WERI-Rb-1 (cell line): ENCODE data around the gene ENDOU.

Source experiments
- DNase-seq: peaks from one replicate; pipeline ENCODE4 v3.0.0-alpha.2; 2020
- H3K27ac ChIP-seq: fragments of 250-450 bp; sonication (Bioruptor Pico); 2 replicates; pipeline ENCODE4 v1.5.1; 2020; ENCODE audit warnings: mild to moderate bottlenecking, moderate library complexity
- H3K27me3 ChIP-seq: fragments of 250-450 bp; sonication (Bioruptor Pico); 2 replicates; pipeline ENCODE4 v1.5.1; 2021; ENCODE audit warnings: mild to moderate bottlenecking, low read depth, moderate library complexity; ENCODE audit not compliant: insufficient read depth, severe bottlenecking
- H3K36me3 ChIP-seq: fragments of 250-450 bp; sonication (Bioruptor Pico); 2 replicates; pipeline ENCODE4 v1.5.1; 2020; ENCODE audit warnings: mild to moderate bottlenecking, moderate library complexity
- H3K4me3 ChIP-seq: 2 replicates; pipeline ENCODE4 v1.5.1; 2011; ENCODE audit warnings: low read depth, mild to moderate bottlenecking, control low read depth, low read length
- H3K9me3 ChIP-seq: fragments of 250-450 bp; sonication (Bioruptor Pico); 2 replicates; pipeline ENCODE4 v1.5.1; 2021; ENCODE audit warnings: mild to moderate bottlenecking, moderate library complexity; ENCODE audit not compliant: severe bottlenecking
- TF ChIP-seq, protein P1 (sequence below): IDR thresholded peaks from 2 replicates; pipeline ENCODE4 v1.5.1; 2011; ENCODE audit warnings: low read depth, mild to moderate bottlenecking, control low read depth, inconsistent platforms, low read length

Gene ENDOU

DNA sequence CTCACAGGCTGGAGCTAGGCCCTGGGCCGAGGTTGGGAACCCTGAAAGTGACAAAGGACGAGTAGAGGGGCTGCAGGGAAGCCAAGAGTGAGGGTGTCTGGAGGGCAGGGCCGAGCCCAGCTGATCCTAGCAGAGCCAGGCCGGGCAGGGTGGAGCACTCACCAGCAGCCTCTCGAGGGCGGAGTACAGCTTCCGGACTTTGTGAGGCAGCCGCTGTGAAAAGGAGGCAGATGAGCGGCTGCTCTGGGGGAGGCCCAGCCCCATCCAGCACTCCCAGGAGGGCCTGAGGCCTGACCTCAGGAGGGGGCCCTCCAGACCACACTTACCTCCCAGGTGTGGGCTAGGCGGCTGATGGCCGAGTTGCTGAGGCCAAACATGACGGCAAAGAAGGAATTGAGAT is 14.7 kb upstream of the ENDOU start:
- Histone ChIP-seq H3K27ac (no peak overlapping the region), H3K27me3 (peaks cover 4% of the 10 kb centered on the region), H3K36me3 (no peaks in the 10 kb centered on the region), H3K4me3 (no peak overlapping the region), H3K9me3 (no peaks in the 10 kb centered on the region)
- TF ChIP-seq, protein P1, sequence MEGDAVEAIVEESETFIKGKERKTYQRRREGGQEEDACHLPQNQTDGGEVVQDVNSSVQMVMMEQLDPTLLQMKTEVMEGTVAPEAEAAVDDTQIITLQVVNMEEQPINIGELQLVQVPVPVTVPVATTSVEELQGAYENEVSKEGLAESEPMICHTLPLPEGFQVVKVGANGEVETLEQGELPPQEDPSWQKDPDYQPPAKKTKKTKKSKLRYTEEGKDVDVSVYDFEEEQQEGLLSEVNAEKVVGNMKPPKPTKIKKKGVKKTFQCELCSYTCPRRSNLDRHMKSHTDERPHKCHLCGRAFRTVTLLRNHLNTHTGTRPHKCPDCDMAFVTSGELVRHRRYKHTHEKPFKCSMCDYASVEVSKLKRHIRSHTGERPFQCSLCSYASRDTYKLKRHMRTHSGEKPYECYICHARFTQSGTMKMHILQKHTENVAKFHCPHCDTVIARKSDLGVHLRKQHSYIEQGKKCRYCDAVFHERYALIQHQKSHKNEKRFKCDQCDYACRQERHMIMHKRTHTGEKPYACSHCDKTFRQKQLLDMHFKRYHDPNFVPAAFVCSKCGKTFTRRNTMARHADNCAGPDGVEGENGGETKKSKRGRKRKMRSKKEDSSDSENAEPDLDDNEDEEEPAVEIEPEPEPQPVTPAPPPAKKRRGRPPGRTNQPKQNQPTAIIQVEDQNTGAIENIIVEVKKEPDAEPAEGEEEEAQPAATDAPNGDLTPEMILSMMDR, result no peak
- no peak for DNase-seq

DNA sequence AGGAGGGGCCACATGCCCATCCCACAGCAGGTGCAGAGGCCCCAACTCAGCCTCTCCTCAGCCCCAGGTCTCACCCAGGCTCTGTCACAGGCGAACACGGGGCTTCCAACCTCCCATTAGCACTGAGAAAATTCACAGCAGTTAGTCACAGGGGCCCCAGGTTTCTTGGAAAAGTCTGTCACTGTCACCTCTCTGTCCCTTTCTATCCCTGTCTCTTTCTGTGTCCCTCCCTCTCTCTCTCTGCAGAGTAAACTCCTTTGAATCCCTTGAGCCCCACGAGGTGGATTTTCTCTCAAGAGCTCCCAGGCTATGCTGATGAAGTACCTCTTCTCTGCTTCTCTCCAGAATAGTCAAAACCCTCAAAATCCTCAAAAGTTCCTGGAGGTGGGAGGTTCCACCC is 14.0 kb upstream of the ENDOU start:
- H3K27ac ChIP-seq, result no peak overlapping the region
- H3K9me3 ChIP-seq, result no peaks in the 10 kb centered on the region
- TF ChIP-seq, protein P1, result no peak
- no peak overlapping the region for H3K4me3 ChIP-seq
- no peaks in the 10 kb centered on the region for H3K36me3 ChIP-seq
- DNase-seq, result no peak
- peaks cover 4% of the 10 kb centered on the region for H3K27me3 ChIP-seq

DNA sequence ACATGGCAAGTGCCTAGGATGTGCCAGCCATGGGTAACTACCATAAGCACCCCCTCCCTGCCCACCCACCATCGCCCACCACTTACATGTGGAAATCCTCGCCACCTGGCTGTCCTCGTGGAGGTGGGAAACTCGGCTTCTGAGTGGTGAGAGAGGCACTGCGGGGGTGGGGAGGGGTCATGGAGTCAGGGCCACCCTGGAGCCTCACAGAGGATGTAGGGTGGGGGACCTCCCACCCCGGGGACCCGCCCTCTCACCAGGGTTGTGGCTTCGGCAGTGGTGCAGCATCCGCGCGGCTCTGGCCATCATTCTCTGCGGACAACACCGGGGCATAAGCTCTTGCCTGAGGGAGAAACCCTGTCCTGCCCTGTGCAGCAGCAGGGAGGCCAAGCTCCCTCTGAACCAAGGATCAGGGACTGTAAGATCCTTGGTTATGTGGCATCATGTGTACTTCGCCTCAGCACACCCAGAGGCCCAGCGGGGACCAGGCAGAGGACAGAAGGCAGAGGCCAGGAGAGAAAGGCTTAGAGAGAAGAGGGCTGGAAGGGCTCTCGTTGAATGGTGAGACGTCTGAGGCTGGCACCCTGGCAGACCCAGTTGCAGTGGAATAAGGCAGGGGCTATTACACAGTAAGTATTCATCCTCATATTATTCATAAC is 12.8 kb upstream of the ENDOU start:
- TF ChIP-seq, protein P1, result no peak

DNA sequence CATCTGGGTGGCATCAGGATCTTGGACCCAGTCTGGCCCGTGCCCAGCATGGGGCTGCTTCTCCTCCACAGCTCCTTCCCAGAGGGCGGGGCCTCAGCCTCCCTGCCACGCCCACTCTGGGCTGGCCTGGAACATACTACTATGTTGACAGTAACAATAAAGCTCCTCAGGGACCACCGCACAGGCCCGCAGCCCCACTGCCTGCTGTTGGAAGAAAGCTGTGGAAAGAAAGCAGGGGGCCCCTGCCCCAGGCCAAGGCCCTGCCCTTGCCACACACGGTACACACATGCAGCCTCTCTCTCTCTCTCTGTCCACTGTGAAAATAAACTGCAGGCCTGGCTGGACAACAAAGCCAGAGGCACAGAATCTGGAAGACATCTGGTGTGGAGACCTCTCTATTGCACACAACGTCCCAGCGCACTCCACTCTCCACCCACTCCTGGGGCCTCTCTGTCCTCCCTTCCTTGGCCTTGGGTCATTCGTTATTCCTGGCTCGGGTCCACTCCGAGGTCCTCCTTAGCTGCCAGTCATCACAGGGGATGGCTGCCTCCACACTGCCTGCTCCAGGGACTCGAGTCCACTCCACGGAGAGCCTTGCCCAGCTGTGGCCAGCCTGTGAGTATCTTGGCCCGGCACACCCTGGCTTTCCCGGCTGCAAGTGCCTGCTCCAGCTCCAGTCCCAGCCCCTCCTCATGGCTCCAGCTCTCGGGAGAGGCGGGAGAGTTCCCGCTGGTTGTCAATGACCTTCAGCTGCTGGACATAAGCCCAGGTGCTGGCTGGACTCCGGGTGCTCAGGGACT is 11.8 kb upstream of the ENDOU start:
- no peak for DNase-seq
- Histone ChIP-seq H3K4me3 (no peak overlapping the region), H3K36me3 (no peaks in the 10 kb centered on the region), H3K27ac (no peak overlapping the region), H3K9me3 (no peaks in the 10 kb centered on the region), H3K27me3 (no peaks in the 10 kb centered on the region)
- TF ChIP-seq, protein P1, result no peak

More for the DNA sequence above, 12.8 kb upstream of the ENDOU start:
- no peak for DNase-seq
- no peaks in the 10 kb centered on the region for H3K36me3 ChIP-seq
- no peak overlapping the region for H3K27ac ChIP-seq
- no peaks in the 10 kb centered on the region for H3K9me3 ChIP-seq
- peaks cover under 1% of the 10 kb centered on the region for H3K27me3 ChIP-seq
- H3K4me3 ChIP-seq, result no peak overlapping the region

DNA sequence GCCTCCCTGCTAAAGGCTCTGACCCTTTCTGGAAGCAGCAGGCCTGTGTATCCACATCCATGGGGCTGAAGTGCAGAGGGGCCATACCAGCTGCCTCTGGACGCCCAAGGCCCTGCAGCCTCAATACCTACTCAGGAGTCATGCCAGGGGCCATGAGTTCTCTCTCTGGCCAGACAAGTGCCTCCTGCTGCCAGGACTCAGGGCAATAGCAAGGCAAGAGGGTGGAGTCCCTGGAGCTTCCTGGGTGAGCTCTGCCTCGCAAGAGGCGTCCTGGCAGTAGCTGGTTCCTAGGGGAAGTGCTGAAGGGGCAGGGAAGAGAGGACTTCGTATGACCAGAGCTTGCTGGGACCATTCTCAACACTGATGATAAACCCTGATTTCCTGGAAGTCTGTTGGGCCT is 10.9 kb upstream of the ENDOU start:
- Histone ChIP-seq H3K9me3 (no peaks in the 10 kb centered on the region), H3K4me3 (no peak overlapping the region), H3K36me3 (no peaks in the 10 kb centered on the region), H3K27me3 (no peaks in the 10 kb centered on the region), H3K27ac (no peak overlapping the region)
- DNase-seq, result no peak
- TF ChIP-seq, protein P1, result no peak
